Measurements from ENCODE around the gene CDYL2.
"Not testable (repeated sequence)": the region's sequence is repeated elsewhere in the genome, so short reads cannot be mapped to it uniquely, and the experiment has no call there.

CDYL2 gene

DNA sequence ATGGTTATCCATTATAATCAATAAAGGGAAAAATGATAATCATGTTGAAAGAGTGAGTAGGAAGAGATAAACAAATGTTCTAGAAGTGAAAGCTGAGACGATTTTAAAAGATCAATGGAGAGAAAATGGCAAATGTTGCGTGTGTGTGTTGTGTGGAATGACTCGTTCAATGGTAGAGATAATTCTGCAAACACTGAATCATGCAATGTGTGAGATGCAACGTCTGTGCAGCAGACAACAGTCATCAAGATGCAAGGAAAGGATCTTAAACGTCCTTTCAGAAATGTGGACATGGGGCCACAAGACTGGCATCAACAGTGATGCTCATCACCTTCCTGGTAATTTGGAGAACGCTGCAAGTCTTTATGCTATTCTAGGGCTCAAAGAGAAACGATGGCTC, 124.4 kb downstream of the CDYL2 start:
- in situ Hi-C loops (cut with MboI; ENCODE audit: low sequenced_read_pairs): no loop called here

DNA sequence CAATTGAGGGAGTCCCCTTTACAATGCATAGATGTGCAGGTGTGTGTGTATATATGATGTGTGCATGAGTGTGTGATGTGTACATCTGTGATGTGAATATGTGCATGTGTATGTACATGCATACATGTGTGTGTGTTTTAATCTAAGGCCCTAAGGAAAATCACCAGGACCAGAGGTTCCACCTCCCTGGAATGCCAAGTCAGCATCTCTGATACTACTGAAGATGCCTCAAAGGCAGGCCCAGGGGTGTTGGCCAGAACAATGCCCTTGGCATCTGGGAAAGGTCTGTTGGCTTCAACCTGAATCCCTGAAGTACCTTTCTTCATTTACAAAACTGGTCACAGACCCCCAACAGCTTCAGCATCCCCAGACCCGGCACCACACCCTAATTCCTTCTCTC, 129.5 kb downstream of the CDYL2 start:
- in situ Hi-C loops (cut with MboI; ENCODE audit: low sequenced_read_pairs): no loop called here

DNA sequence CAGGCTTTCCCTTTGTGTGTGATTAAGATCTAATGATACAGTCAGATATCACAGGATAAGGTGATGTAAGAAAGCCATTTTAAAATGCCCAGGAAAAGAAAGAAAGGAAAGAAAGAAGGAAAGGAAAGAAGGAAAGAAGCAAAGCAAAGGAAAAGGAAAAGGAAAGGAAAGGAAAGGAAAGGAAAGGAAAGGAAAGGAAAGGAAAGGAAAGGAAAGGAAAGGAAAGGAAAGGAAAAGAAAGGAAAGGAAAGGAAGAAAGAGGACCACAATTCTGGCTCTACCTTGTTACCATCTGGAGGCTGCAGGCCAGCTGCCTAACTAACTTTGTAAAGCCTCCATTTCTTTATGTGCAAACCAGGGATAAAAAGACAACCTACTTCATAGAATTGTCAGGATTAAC, 132.0 kb downstream of the CDYL2 start:
- in situ Hi-C loops (cut with MboI; ENCODE audit: low sequenced_read_pairs): no loop called here

DNA sequence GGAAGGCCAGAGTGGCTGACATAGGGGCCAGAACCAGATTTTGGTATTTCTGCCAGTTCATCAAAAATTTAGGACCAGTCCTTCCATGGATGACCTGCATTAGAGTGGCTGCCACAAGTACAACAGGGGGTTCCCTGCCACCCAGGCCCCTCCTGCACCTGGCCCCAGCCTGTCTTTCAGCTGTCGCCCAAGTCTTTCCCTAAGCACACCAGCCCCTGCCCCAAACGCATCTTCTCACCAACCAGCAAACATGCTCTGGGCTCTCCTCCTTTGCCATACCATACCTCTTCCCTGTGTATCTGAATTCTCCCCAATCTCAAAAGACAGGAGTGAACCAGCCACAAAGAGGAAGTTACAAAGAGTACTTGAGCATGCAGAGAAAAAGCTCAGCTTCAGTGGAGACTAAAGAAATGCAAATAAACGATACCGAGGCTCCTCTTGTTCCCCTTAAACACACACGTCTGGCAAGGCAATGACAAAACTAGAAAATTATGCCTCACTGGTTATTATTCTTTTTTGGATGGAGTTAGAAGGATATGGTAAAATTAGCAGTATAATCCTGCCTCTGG, 133.0 kb downstream of the CDYL2 start:
- in situ Hi-C loops (cut with MboI; ENCODE audit: low sequenced_read_pairs): no loop called here

DNA sequence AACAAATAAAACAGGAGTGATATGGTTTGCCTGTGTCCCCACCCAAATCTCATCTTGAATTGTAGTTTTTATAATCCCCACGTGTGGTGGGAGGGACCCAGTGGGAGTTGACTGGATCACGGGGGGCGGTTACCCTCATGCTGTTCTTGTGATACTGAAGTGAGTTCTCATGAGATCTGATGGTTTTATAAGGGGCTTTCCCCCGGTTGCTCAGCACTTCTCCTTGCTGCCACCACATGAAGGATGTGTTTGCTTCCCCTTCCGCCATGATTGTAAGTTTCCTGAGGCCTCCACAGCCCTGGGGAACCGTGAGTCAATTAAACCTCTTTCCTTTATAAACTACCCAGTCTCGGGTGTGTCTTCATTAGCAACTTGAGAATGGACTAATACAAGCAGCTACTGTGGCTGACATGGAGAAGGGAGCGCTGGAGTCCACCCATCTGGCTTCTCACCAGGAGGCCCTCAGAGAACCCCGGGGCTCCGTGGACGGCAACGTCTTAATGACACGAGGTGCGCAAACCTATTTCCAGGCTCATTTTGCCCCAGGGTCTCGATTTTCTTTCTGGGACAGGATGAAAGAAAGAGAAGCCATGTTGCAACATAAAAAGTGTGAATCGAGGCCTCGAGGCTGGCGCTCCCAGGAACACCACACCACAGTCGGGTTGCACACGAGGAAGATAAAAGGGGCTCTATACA, 134.1 kb downstream of the CDYL2 start:
- in situ Hi-C loops (cut with MboI; ENCODE audit: low sequenced_read_pairs): no loop called here

DNA sequence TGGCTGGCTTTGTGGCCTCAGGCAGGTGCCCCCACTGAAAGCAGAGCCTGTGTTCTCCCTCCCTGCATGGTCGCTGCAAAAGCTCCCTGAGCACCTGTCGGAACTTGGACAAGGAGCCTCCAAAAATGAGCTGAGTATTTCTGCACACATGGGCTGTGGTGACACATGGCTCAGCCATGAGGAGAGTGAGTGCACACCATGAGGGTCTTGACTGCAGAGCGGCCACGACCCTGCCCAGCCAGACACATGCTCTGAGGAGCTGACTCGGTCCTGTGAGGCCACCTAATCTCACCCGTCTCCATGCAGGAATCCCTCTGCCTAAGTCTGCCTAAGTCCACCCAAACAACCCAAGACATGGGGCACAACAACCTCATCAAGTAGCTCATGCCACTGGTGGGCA, 134.7 kb downstream of the CDYL2 start:
- in situ Hi-C loops (cut with MboI; ENCODE audit: low sequenced_read_pairs): no loop called here

DNA sequence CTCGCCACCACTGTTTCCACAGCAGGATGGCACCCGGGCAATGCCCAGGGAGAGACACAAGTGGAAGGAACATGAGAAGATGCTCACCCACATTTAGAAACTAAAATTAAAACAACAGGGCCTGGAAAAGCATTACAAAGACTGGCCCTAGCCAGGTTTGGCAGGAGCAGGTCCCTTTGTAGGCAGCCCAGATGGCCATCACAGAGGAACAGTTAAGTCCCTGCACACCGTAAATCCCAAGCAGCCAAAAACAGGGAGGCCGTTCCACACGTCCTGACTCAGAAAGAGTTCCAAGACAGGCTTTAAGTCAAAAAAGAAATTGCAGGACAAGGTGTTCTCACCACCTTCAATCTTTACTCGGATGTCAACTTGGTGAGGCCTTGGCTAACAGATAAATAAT, 136.5 kb downstream of the CDYL2 start:
- in situ Hi-C loops (cut with MboI; ENCODE audit: low sequenced_read_pairs): no loop called here

DNA sequence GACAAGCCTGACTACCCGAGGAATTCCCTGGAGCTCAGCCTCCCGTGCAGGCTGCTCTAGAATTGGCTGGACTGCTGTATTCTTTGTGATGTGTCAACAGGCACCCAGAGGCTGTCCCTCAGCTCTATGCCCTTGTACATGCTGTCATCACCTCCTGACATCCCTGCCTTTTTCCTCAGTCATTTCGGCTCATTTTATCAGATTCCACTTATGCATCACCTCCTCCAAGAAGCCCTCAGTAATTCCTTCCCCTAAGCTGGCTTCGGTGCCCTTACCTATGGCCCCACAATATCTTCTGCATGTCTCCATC, 137.2 kb downstream of the CDYL2 start:
- in situ Hi-C loops (cut with MboI; ENCODE audit: low sequenced_read_pairs): no loop called here

DNA sequence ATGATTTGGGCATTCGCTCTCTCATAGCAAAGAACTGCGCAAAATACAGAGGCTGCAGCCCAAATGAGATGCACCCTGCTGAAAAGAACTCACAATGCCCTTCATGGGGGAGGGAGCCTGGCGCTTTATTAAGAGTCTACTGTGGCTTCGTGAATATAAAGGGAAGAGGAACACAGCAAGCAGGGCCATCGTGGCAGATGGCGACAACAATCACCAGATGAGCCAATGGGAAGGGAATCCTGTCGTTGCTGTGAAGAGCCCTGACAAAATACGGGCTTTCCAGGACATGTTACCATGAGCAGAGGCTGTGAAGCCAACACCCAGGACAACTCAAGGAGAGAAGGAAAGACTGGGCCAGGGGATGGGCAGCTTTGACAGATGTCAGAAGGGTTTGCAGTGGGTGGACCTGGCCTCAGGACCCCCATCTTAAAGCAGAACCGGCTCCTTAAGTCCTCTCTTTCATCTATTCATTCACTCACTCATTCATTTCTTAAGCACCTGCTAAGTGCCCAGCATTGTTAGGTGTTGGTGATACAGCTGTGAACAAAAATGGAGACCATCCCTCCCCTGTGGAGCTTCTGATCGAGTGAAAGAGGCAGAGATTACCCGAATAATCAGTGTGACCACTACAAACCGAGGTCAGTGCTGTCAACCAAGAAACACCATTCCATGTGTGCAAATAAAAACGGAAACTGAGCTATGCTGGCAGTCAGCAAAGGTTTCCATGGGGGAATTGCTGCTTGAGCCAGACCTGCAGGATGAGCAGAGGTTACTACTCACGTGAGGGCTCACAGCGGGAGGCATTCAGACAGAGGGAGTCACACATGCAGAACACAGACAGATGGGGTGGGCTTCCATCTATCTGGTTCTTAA, 137.8 kb downstream of the CDYL2 start:
- in situ Hi-C loops (cut with MboI; ENCODE audit: low sequenced_read_pairs): no loop called here

DNA sequence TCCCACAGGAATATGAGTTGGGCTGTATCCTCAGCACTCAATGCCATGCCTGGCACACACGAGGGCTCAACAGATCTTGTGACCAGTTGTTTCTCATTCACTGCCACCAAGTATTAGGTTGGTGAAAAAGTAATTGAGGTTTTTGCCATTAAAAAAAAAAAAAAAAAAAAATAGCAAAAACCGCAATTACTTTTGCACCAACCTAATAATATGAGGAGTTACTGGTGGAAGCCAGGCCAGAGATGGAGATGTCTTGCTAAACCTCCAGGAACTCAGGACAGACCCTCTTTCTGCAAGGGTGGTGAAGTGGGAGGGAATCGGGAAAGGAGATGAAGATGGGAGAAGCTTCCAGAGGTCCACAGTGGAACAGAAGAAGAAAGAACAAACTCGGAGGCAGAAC, 139.0 kb downstream of the CDYL2 start:
- in situ Hi-C loops (cut with MboI; ENCODE audit: low sequenced_read_pairs): no loop called here

DNA sequence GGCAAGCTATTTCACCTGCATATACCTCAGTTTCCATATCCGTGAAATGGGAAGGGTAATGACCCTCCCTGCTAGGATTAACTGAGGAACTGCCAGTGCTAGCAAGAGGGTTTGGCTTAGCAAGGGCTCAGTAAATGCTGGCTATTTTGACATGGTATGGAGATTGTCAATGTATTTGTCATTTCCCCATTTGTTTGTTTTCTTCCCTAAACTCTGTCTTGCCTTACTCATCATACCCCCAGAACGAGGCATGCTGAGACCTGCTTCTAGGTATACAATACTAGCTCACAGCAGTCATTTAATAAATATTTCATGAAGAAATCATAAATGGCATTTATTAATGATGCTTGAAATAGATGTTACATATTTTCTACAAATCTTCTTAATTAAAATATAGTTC, 139.6 kb downstream of the CDYL2 start:
- in situ Hi-C loops (cut with MboI; ENCODE audit: low sequenced_read_pairs): no loop called here

DNA sequence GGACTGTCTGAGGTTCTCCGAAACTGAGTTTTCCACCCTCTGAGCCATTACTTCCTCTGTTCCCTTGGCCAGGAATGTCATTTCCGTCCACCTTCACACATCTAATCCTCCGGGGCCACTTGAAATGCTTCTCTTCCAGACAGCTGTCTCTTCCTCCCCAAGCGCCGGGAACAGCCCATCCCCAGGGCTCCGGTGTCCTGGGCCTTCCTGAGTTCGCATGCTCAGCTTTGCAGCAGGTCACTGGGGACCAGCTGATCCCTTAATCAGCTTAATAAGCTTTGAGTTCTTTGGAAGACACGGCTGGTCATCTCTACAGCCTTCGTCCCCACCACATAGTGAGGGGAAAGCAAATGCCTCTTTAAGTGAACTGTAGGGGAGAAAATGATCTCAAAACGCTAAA, 140.2 kb downstream of the CDYL2 start:
- in situ Hi-C loops (cut with MboI; ENCODE audit: low sequenced_read_pairs): no loop called here

DNA sequence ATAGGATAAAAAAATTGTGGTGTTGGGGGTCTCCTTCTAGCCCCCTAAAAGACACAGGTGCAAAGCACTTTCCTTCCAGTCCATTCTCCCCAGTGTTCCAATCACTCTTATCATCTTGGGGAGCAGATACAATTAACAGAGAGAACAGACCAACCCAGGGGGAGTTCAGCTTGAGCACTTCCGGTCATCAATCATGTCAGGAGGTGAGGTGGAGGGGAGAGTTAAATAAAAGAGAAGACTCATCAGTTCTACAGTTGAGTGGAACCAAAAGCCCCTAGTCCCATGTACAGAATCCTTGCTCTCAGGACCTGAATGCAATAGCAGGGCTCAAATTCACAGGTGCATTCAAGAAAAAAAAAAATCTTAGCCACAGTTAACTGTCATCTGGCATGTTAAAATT, 141.3 kb downstream of the CDYL2 start:
- in situ Hi-C loops (cut with MboI; ENCODE audit: low sequenced_read_pairs): no loop called here

DNA sequence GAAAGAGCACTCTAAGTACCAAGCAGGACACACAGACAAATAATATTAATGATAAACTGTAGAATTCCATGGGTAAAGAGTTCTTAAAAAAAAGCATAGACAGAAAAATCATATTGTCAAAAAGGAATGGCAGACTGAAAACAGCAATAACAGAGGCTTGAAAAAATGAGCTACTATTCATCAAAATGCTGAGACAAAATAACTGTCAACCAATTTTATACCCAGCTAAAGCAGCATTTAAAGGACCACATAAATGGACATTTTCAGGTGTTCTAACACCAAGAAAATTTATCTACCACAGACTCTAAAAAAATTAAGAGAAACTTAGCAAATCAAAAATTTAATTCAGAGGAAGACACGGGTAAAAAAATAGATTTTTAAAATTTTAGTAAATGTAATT, 144.5 kb downstream of the CDYL2 start:
- in situ Hi-C loops (cut with MboI; ENCODE audit: low sequenced_read_pairs): no loop called here

DNA sequence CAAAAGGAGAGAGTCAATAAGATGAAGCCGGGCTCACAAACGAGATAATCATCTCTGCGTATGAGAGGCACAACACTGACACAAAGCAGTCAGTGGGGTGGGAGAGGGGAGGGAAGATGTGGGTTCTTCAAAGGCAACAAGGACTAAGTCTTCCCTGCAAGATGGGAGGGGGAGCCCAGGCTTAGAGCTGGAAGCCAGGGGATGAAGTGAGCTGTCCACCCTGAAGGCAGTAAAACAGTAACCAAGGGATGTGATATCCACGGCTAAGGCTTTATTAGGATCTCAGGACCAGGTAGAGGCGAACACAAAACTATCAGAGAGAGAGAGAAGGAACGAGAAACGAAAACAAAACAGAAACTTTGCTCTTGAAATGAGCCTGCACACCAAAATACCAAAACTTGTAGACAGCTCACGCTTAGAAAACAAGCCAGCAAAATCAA, 147.7 kb downstream of the CDYL2 start:
- in situ Hi-C loops (cut with MboI; ENCODE audit: low sequenced_read_pairs): no loop called here

DNA sequence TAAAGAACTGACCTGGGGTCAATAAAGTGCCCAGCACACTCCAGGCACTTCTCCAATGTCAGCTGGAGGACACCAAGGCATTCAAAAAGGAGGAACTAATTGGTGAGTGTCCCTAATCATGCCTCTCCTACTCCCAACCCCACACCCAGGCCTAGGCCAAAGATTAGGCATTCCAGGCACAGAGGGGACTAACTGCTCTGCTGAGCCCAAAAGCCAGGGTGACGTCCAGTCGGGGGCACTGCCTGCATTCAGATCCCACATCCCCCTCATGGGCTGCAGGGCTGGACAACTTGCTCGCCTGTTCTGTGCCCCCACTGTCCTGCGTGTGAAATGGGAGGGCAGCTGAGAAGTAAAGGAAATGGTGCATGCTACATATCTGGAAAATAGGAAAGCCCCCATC, 148.2 kb downstream of the CDYL2 start:
- in situ Hi-C loops (cut with MboI; ENCODE audit: low sequenced_read_pairs): no loop called here

DNA sequence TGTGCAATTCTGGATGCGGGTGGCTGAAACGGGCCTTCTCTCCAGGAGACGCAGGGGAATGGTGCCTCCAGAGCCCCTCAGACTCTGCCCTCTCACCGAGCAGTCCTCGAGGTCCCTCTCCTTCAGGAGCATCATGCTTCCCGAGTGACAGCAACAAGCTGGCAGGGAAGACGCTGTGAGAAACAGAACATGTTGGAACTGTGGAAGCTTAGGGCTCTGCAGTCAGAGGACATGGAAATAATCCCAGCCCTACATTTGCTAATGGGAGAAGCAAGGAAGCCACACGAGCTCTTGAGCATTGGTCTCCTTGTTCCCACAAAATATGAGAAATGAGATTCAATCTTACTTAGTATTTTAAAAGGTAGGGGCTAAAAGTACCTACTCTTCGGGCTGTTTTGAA, 148.6 kb downstream of the CDYL2 start:
- in situ Hi-C loops (cut with MboI; ENCODE audit: low sequenced_read_pairs): no loop called here

DNA sequence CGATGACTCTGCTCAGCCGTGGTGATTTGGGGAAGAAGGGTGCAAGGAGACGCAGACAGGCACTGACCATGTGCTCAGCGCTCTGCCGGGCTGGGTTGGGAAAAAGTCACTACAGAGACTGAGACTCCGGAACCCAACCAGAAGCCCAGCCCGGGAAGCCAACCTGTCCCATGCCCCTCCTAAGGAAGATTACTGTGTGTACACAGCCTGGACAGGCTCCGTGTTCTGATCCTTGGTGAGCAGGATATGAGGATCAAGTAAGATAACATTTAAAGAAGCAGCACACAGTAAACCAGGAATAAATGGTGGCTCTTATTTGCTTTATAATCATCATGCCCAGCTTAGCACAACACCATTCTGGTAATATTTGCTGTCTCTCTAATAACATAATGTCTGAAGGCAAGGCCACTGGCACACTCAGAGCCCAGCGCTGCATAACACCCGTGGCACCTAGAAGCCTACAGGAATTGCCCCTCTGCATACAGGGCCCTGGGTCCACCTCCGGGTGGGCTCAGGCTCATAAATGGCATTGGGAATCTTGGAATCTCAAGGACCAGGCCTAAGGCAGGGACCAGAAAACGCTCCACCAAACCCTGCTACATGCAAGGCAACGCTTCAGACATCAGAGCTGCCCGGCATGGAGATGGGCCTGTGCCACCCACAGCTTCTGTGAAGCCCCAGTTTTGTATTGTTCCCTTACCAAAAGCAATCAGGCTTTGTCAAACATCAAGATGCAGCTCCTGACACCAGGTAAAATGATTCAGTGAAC, 150.1 kb downstream of the CDYL2 start:
- in situ Hi-C loops (cut with MboI; ENCODE audit: low sequenced_read_pairs): no loop called here

DNA sequence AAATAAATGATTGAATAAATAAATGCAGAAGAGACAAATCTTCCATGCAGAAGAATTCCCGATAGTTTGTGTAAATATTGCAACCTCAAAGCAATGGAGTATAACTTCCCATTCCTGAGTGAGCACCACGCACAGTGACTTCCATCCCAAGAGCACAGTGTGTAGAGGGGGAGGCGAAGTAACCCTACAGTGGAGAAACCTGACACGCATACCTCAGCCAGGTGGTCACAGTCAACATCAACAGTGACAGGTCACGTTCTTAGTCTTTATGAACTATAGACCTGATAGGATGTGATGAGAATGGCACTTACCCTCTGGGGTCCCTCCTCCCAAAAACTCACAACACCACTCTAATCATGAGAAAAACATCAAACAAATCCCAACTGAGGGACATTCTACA, 152.0 kb downstream of the CDYL2 start:
- in situ Hi-C loops (cut with MboI; ENCODE audit: low sequenced_read_pairs): no loop called here

DNA sequence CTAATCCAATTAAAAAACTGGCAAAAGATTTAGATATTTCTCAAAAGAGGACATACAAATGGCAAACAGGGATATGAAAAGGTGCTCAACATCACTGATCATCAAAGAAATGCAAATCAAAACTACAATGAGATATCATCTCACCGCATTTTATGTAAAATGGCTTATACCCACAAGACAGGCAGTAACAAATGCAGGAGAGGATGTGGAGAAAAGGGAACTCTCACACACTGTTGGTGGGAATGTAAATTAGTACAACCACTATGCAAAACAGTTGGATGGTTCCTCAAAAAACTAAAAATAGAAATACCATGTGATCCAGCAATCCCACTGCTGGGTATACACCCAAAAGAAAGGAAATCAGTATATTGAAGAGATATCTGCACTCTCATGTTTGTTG, 154.1 kb downstream of the CDYL2 start:
- in situ Hi-C loops (cut with MboI; ENCODE audit: low sequenced_read_pairs): not testable (repeated sequence)

DNA sequence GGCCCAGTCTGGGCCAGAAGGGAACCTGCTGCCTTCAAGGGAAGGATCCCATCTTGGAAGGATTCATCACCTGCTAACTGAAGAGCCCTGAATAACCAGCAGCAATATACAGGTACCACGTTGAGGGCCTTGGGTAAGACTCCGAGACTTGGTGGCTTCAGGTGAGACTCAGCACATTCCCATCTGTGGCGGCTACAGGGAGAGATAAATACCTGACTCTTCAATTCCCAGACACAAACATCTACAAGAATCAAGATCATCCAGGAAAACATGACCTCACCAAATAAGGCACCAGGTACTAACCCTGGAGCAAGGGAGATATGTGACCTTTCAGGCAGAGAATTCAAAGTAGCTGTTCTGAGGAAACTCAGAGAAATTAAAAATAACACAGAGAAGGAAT, 164.1 kb downstream of the CDYL2 start:
- in situ Hi-C loops (cut with MboI; ENCODE audit: low sequenced_read_pairs): no loop called here

DNA sequence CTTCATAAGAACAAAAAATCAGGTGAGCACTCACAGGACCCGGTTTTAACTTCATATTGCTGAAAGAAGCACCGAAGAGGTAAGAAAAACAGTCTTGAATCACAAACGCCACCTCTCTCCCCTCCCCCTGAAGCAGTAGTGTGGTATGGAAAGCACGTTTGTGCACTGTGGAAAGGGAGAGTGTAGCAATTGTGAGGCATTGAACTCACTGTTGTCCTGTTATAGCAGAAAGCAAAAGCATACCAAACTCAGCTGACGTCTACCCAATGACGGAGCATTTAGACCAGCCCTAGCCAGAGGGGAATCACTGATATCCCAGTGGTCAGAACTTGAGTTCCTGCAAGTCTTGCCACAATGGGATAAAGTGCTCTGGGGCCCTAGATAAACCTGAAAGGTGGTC, 164.8 kb downstream of the CDYL2 start:
- in situ Hi-C loops (cut with MboI; ENCODE audit: low sequenced_read_pairs): no loop called here
